ENCODE data around the gene NTF4.

The NTF4 gene

GRCh38 chr19:49064768-49065611, at the start of gene NTF4:
NTF4 (minus strand) TSS chr19:49064818; CDS start chr19:49061997, 2,821 bp downstream.
- no peak for FAIRE-seq

- FAIRE-seq, result no peak
These were observed 49.4 kb upstream of the NTF4 start, which contains the start of gene LIN7B for GRCh38 chr19:49113762-49114629. LIN7B (plus strand) TSS chr19:49114370; CDS start chr19:49114405, 35 bp downstream.

- FAIRE-seq, result no peak
These were observed 46.8 kb upstream of the NTF4 start for GRCh38 chr19:49111218-49111998.

GRCh38 chr19:49110567-49110966, 45.9 kb upstream of the NTF4 start:
- no peak for FAIRE-seq

- FAIRE-seq, result no peak
These were observed 45.1 kb upstream of the NTF4 start for GRCh38 chr19:49109569-49110233.

- no peak for FAIRE-seq
These were observed 44.4 kb upstream of the NTF4 start for GRCh38 chr19:49109051-49109450.

GRCh38 chr19:49107625-49108459, 43.2 kb upstream of the NTF4 start:
- FAIRE-seq, result no peak

GRCh38 chr19:49106648-49107135, 42.1 kb upstream of the NTF4 start:
- no peak for FAIRE-seq

GRCh38 chr19:49104229-49104864, 39.7 kb upstream of the NTF4 start:
- no peak for FAIRE-seq

- FAIRE-seq, result no peak
These were observed 38.9 kb upstream of the NTF4 start for GRCh38 chr19:49103331-49104085.

- no peak for FAIRE-seq
These were observed 37.7 kb upstream of the NTF4 start for GRCh38 chr19:49102303-49102702.

- FAIRE-seq, result no peak
These were observed 36.5 kb upstream of the NTF4 start for GRCh38 chr19:49101160-49101559.

- FAIRE-seq, result no peak
These were observed 34.2 kb upstream of the NTF4 start for GRCh38 chr19:49098795-49099194.

- no peak for FAIRE-seq
These were observed 33.1 kb upstream of the NTF4 start for GRCh38 chr19:49097453-49098288.

- no peak for FAIRE-seq
These were observed 30.2 kb upstream of the NTF4 start for GRCh38 chr19:49094505-49095482.

- FAIRE-seq, result no peak
These were observed 28.1 kb upstream of the NTF4 start for GRCh38 chr19:49092686-49093085.

- FAIRE-seq, result no peak
These were observed 26.9 kb upstream of the NTF4 start for GRCh38 chr19:49091391-49092038.
